ENCODE results near the gene ENTPD3.
"Not testable (repeated sequence)": the region's sequence is repeated elsewhere in the genome, so short reads cannot be mapped to it uniquely, and the experiment has no call there.

ENTPD3 gene

GRCh38 chr3:40453933-40454332 is 66.9 kb downstream of the ENTPD3 start:
- DNase-seq (ENCODE audit: insufficient read length, low spot score): no peak
- no peak for TF ChIP-seq SPI1 (IDR thresholded peaks at IDR 0.05; ENCODE audit: low read depth, low read length)
- no peak for TF ChIP-seq POLR2A (IDR thresholded peaks at IDR 0.05; ENCODE audit: low read depth, low read length)
- no peak for TF ChIP-seq PAX5 (IDR thresholded peaks at IDR 0.05; ENCODE audit: insufficient read depth, low read length, severe bottlenecking)
- no peak for TF ChIP-seq TAF1 (IDR thresholded peaks at IDR 0.05; ENCODE audit: low read depth, low read length)
- no peak for TF ChIP-seq POU2F2 (IDR thresholded peaks at IDR 0.05; ENCODE audit: low read depth, low read length)
- no peak for TF ChIP-seq POLR2AphosphoS5 (IDR thresholded peaks at IDR 0.05; ENCODE audit: low read depth, low read length)

GRCh38 chr3:40455328-40455727 is 68.3 kb downstream of the ENTPD3 start:
- DNase-seq (ENCODE audit: insufficient read length, low spot score): no peak
- no peak for FAIRE-seq
- TF ChIP-seq PAX5 (IDR thresholded peaks at IDR 0.05; ENCODE audit: insufficient read depth, low read length, severe bottlenecking) (no peak), POLR2AphosphoS5 (IDR thresholded peaks at IDR 0.05; ENCODE audit: low read depth, low read length) (no peak), TAF1 (IDR thresholded peaks at IDR 0.05; ENCODE audit: low read depth, low read length) (no peak), POLR2A (IDR thresholded peaks at IDR 0.05; ENCODE audit: low read depth, low read length) (no peak), SPI1 (IDR thresholded peaks at IDR 0.05; ENCODE audit: low read depth, low read length) (no peak), POU2F2 (IDR thresholded peaks at IDR 0.05; ENCODE audit: low read depth, low read length) (no peak)

More at GRCh38 chr3:40453933-40454332, 66.9 kb downstream of the ENTPD3 start:
- no peak for FAIRE-seq

DNA sequence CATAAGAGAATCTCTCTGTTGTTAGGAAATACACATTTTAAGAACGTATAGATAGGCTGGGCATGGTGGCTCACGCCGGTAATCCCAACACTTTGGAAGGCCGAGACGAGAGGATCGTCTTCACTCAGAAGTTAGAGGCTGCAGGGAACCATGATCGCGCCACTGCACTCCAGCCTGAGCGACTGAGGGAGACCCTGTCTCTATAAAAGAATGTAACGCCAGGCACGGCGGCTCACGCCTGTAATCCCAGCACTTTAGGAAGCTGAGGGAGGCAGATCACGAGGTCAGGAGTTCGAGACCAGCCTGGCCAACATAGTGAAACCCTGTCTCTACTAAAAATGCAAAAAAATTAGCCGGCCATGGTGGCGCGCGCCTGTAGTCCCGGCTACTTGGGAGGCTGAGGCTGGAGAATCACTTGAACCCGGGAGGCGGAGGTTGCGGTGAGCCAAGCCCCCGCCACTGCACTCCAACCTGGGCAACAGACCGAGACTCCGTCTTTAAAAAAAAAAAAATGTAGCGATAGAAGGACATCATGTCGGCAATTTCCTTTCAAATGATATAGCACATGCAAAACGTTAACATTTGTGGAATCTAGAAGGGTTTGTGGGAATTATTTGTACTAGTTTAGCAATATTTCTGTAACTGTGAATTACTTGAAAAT is 69.4 kb downstream of the ENTPD3 start:
- DNase-seq (ENCODE audit: insufficient read length, low spot score) (no peak), FAIRE-seq (no peak)
- TF ChIP-seq PAX5 (IDR thresholded peaks at IDR 0.05; ENCODE audit: insufficient read depth, low read length, severe bottlenecking): no peak
- TF ChIP-seq POU2F2 (IDR thresholded peaks at IDR 0.05; ENCODE audit: low read depth, low read length): no peak
- no peak for TF ChIP-seq POLR2AphosphoS5 (IDR thresholded peaks at IDR 0.05; ENCODE audit: low read depth, low read length)
- TF ChIP-seq TAF1 (IDR thresholded peaks at IDR 0.05; ENCODE audit: low read depth, low read length): no peak
- TF ChIP-seq POLR2A (IDR thresholded peaks at IDR 0.05; ENCODE audit: low read depth, low read length): no peak
- TF ChIP-seq SPI1 (IDR thresholded peaks at IDR 0.05; ENCODE audit: low read depth, low read length): no peak

DNA sequence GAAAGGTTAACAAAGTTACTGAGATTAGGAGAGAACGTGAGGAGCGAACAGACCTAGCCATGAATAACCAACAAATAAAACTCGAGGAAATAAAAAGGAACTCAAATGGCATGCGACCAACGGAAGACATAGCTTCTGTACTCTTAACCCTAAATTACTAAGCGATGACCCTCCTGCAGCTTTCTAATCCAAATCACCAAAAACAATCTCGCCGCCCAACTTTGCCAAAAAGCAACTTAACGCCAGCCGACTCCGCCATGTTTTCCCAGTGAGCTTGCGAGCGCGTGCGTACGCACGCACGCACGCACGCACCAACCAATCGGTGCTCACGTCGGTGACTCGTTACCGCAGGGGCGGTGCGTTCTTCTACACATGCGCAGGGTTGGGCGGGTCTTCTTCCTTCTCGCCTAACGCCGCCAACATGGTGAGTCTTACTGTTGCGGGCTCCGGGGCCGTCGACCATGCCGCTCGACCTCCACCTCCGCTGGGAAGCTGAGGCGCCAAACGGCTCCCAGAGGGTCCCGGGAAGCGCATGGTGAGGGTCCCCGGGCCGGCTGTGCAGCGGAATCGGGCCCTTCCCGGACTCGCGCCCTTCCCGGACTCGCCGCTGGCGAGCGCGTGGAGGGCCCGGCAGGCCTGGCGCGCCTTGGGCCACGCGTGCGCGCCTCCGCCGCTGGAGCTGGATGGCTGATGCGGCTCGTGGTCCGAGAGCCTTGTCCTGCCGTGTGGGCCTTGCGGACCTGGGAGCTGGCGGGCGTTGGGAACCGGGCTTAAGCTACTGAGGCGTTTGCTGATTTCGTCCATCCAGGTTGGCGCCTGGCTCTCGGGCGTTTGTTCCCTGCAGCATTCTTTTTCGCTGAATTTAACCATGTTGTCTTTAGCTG is 70.2 kb downstream of the ENTPD3 start, which contains the start of gene RPL14:
RPL14 (plus strand) TSS at position 400 of the 884 bp plus-strand sequence; CDS start at position 533, 133 bp downstream.
- TF ChIP-seq POU2F2 (IDR thresholded peaks at IDR 0.05; ENCODE audit: low read depth, low read length) (peak; percentile 58; the same call in 1 of the 2 replicates), TAF1 (IDR thresholded peaks at IDR 0.05; ENCODE audit: low read depth, low read length) (peak; percentile 95), PAX5 (IDR thresholded peaks at IDR 0.05; ENCODE audit: insufficient read depth, low read length, severe bottlenecking) (no peak), SPI1 (IDR thresholded peaks at IDR 0.05; ENCODE audit: low read depth, low read length) (no peak), POLR2A (IDR thresholded peaks at IDR 0.05; ENCODE audit: low read depth, low read length) (peak; percentile 99), POLR2AphosphoS5 (IDR thresholded peaks at IDR 0.05; ENCODE audit: low read depth, low read length) (peak; percentile 98)
- DNase-seq (ENCODE audit: insufficient read length, low spot score): peak; percentile 76
- FAIRE-seq: peak; percentile 100

DNA sequence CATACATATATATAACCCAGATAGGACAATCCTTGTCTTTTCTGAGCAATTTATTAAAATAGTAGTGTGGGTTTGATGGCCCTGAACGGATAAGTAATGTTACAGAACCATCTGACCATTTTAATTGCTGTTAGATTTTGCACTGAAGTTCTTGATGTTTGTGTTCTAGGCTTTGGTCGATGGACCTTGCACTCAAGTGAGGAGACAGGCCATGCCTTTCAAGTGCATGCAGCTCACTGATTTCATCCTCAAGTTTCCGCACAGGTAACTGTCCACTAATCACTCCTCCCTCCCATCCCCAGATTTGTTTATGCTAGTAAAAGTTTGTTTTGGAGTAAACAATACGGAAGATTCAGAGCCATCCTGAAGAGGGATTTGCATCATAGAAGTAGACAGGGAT is 71.5 kb downstream of the ENTPD3 start:
- FAIRE-seq: no peak
- no peak for DNase-seq (ENCODE audit: insufficient read length, low spot score)

DNA sequence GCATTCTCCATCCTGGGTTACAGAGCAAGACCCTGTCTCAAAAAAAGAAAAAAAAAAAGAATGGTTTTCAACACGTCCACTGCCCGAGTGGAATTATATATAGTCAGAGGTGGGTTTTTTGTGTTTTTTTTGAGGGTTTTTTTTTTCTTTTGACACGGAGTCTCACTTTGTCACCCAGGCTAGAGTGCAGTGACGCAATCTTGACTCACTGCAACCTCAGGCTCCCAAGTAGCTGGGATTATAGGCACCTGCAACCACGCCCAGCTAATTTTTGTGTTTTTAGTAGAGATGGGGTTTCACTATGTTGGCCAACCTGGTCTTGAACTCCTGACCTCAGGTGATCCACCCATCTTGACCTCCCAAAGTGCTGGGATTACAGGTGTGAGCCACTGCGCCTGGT is 73.5 kb downstream of the ENTPD3 start:
- DNase-seq (ENCODE audit: insufficient read length, low spot score); FAIRE-seq: not testable (repeated sequence)

More for the DNA sequence above, 71.5 kb downstream of the ENTPD3 start:
- TF ChIP-seq SPI1 (IDR thresholded peaks at IDR 0.05; ENCODE audit: low read depth, low read length) (no peak), TAF1 (IDR thresholded peaks at IDR 0.05; ENCODE audit: low read depth, low read length) (no peak), PAX5 (IDR thresholded peaks at IDR 0.05; ENCODE audit: insufficient read depth, low read length, severe bottlenecking) (no peak), POU2F2 (IDR thresholded peaks at IDR 0.05; ENCODE audit: low read depth, low read length) (no peak), POLR2AphosphoS5 (IDR thresholded peaks at IDR 0.05; ENCODE audit: low read depth, low read length) (no peak), POLR2A (IDR thresholded peaks at IDR 0.05; ENCODE audit: low read depth, low read length) (no peak)

DNA sequence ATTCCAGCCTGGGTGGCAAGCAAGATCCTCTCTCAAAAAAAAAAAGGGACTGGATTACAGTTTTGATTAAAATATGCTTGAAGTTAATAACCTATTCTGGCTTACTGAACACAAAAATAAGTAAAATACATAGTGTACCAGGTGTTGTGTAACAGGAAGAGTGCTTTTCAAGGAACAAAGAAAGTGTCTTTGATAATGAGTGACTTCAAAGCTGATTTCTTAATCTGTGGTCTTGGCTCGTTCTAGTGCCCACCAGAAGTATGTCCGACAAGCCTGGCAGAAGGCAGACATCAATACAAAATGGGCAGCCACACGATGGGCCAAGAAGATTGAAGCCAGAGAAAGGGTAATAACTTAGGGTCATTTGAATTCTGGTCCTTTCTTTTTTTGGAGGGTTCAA is 74.2 kb downstream of the ENTPD3 start:
- TF ChIP-seq POLR2AphosphoS5 (IDR thresholded peaks at IDR 0.05; ENCODE audit: low read depth, low read length) (no peak), POU2F2 (IDR thresholded peaks at IDR 0.05; ENCODE audit: low read depth, low read length) (no peak), POLR2A (IDR thresholded peaks at IDR 0.05; ENCODE audit: low read depth, low read length) (no peak), PAX5 (IDR thresholded peaks at IDR 0.05; ENCODE audit: insufficient read depth, low read length, severe bottlenecking) (no peak), SPI1 (IDR thresholded peaks at IDR 0.05; ENCODE audit: low read depth, low read length) (no peak), TAF1 (IDR thresholded peaks at IDR 0.05; ENCODE audit: low read depth, low read length) (no peak)
- no peak for FAIRE-seq
- no peak for DNase-seq (ENCODE audit: insufficient read length, low spot score)

DNA sequence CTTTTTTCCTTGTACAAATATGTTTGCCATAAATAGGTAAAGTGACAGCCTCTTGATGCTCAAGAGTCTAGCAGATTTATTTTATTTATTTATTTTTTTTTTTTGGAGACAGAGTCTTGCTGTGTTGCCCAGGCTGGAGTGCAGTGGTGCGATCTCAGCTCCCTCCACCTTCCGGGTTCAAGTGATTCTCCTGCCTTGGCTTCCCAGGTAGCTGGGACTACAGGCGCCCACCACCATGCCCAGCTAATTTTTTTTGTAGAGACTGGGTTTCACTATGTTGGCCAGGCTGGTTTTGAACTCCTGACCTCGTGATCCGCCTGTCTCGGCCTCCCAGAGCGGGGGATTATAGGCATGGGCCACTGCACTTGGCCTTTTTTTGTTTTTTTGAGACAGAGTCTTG is 75.9 kb downstream of the ENTPD3 start:
- not testable (repeated sequence) for DNase-seq (ENCODE audit: insufficient read length, low spot score); FAIRE-seq

GRCh38 chr3:40463579-40463978 is 76.6 kb downstream of the ENTPD3 start:
- DNase-seq (ENCODE audit: insufficient read length, low spot score) (no peak), FAIRE-seq (no peak)
- TF ChIP-seq POLR2A (IDR thresholded peaks at IDR 0.05; ENCODE audit: low read depth, low read length): no peak; the same call in none of the 2 replicates
- no peak for TF ChIP-seq TAF1 (IDR thresholded peaks at IDR 0.05; ENCODE audit: low read depth, low read length)
- no peak for TF ChIP-seq POLR2AphosphoS5 (IDR thresholded peaks at IDR 0.05; ENCODE audit: low read depth, low read length)
- no peak for TF ChIP-seq POU2F2 (IDR thresholded peaks at IDR 0.05; ENCODE audit: low read depth, low read length)
- no peak for TF ChIP-seq PAX5 (IDR thresholded peaks at IDR 0.05; ENCODE audit: insufficient read depth, low read length, severe bottlenecking)
- TF ChIP-seq SPI1 (IDR thresholded peaks at IDR 0.05; ENCODE audit: low read depth, low read length): no peak
